Panc1 (cell line): ENCODE results near the gene ITFG2. TPM values are rescaled to one million over a fixed set of nuclear protein-coding genes. Genes with fewer than 3 reads are reported as not detected.

Source experiments
- ATAC-seq: fragments of 200-7000 bp; cut with Tn5 transposase; 2 replicates; pipeline ENCODE4 v1.9.1; 2020; ENCODE audit warnings: mild to moderate bottlenecking, moderate library complexity
- BruUV-seq: library from RNA; stranded (reverse); fragments of 400-500 nt; replicated peaks from 2 replicates; lab custom pipeline; 2021; lab: Mats Ljungman, UMichigan
- CTCF ChIA-PET: fragments of 300-600 bp; sonication (Branson Sonifier 250); formaldehyde crosslinking; loops from one replicate; lab custom pipeline; 2022; ENCODE audit warnings: antibody characterized with exemption; lab: Charles Lee
- POLR2A ChIA-PET: fragments of 300-600 bp; sonication (Branson Sonifier 250); formaldehyde crosslinking; loops from one replicate; lab custom pipeline; 2022; ENCODE audit warnings: antibody characterized with exemption; lab: Charles Lee
- DNase-seq: peaks from one replicate; pipeline ENCODE4 v3.0.0-alpha.2; 2010; ENCODE audit warnings: low read depth, low spot score
- H3K27ac ChIP-seq: 2 replicates; pipeline ENCODE4 v1.5.1; 2011; ENCODE audit warnings: mild to moderate bottlenecking, low read length, inconsistent platforms
- H3K27me3 ChIP-seq: fragments of 200-500 bp; sonication (Bioruptor generic); 2 replicates; pipeline ENCODE4 v1.6.0; 2014; ENCODE audit warnings: low read length, inconsistent platforms; ENCODE audit not compliant: control insufficient read depth, insufficient read depth
- H3K36me3 ChIP-seq: fragments of 200-500 bp; sonication (Bioruptor generic); 2 replicates; pipeline ENCODE4 v1.5.1; 2014; ENCODE audit warnings: inconsistent platforms, mild to moderate bottlenecking, low read length, moderate library complexity; ENCODE audit not compliant: control insufficient read depth, insufficient read depth
- H3K4me1 ChIP-seq: 2 replicates; pipeline ENCODE4 v1.5.1; 2011; ENCODE audit warnings: inconsistent platforms, mild to moderate bottlenecking, low read length, moderate library complexity; ENCODE audit not compliant: control insufficient read depth, insufficient read depth
- H3K4me3 ChIP-seq, 2 experiments: 2 replicates each; pipeline ENCODE4 v1.5.1; 2011 to 2012; ENCODE audit warnings: low read depth in 2 of 2, low read length in 2 of 2, mild to moderate bottlenecking in 2 of 2, inconsistent platforms in 1 of 2, moderate library complexity in 1 of 2
- H3K9me3 ChIP-seq: fragments of 200-500 bp; sonication (Bioruptor generic); 2 replicates; pipeline ENCODE4 v1.5.1; 2014; ENCODE audit warnings: low read depth, mild to moderate bottlenecking, inconsistent platforms, low read length, moderate library complexity; ENCODE audit not compliant: control insufficient read depth, insufficient read depth
- POLR2AphosphoS5 ChIP-seq: IDR thresholded peaks from 2 replicates; pipeline ENCODE4 v1.6.1; 2012; ENCODE audit warnings: mild to moderate bottlenecking, low read depth, low read length, moderate library complexity
- SIN3A ChIP-seq: IDR thresholded peaks from 2 replicates; pipeline ENCODE4 v1.6.1; 2012; ENCODE audit warnings: low read depth, mild to moderate bottlenecking, low read length, moderate library complexity, borderline replicate concordance; ENCODE audit not compliant: insufficient read depth
- TCF7L2 ChIP-seq: IDR thresholded peaks from 2 replicates; pipeline ENCODE4 v1.6.1; 2011; ENCODE audit warnings: mild to moderate bottlenecking, low read depth, low read length, inconsistent platforms
- in situ Hi-C: cut with HindIII; loops from 2 replicates; pipeline ENCODE4 v1.10.0; 2016; ENCODE audit warnings: low sequenced_read_pairs, low pct_unique_long_range_greater_than_20kb
- intact Hi-C: fragments of 100-400 bp; cut with micrococcal nuclease; formaldehyde crosslinking; loops from one replicate; pipeline ENCODE4 v1.10.0; 2022; ENCODE audit not compliant: unreplicated experiment
- total RNA-seq: library from RNA; stranded (reverse); gene quantifications from one replicate; pipeline ENCODE4 v1.2.1, GENCODE V29; 2021; ENCODE audit not compliant: unreplicated experiment
- TF ChIP-seq, protein P1 (sequence below): fragments of 450-650 bp; IDR thresholded peaks from 2 replicates; pipeline ENCODE4 v1.5.1; 2017; ENCODE audit warnings: mild to moderate bottlenecking
- TF ChIP-seq, protein P2 (sequence below), 2 experiments: IDR thresholded peaks; 2 replicates each; pipeline ENCODE4 v1.6.1; 2011 to 2012; ENCODE audit warnings: low read depth in 2 of 2, control low read depth in 1 of 2, low read length in 1 of 2, mild to moderate bottlenecking in 1 of 2, moderate library complexity in 1 of 2; ENCODE audit not compliant: insufficient read depth in 1 of 2

The ITFG2 gene
- total RNA-seq, 1 experiment from 2014 or later = 17.4 TPM

DNA sequence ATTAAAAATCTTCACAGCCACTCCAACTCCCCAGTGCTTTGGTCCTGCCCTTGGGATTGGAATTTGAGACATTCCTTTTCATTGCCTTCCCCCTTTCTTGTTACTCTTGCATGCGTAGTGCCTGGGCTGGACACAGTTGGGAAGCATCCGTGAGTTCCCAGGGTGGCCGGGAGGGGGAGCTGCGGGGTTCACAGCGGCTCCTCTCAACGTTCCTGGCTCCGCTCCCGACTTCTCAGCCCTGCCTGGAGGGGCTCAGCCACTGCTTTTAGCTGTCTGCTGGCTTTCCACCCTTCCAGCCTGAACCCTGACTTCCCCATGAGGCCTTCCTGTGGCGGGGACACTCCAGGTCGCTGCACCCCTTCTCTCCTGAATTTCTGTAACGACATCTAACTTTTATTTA, 41.2 kb downstream of the ITFG2 start:
- no TSS peak for BruUV-seq
- H3K4me1 ChIP-seq = no peaks in the 10 kb centered on the region
- CTCF ChIA-PET = interaction anchor here (0.5 to 0.7 kb wide), 5 partner anchors 11 to 86 kb away, joined by 3 to 7 read pairs (median 4); no protein-coding TSS in a partner anchor
- TF ChIP-seq TCF7L2 = no peak
- TF ChIP-seq, protein P1, sequence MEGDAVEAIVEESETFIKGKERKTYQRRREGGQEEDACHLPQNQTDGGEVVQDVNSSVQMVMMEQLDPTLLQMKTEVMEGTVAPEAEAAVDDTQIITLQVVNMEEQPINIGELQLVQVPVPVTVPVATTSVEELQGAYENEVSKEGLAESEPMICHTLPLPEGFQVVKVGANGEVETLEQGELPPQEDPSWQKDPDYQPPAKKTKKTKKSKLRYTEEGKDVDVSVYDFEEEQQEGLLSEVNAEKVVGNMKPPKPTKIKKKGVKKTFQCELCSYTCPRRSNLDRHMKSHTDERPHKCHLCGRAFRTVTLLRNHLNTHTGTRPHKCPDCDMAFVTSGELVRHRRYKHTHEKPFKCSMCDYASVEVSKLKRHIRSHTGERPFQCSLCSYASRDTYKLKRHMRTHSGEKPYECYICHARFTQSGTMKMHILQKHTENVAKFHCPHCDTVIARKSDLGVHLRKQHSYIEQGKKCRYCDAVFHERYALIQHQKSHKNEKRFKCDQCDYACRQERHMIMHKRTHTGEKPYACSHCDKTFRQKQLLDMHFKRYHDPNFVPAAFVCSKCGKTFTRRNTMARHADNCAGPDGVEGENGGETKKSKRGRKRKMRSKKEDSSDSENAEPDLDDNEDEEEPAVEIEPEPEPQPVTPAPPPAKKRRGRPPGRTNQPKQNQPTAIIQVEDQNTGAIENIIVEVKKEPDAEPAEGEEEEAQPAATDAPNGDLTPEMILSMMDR = peak; percentile 88
- H3K9me3 ChIP-seq = no peaks in the 10 kb centered on the region
- H3K36me3 ChIP-seq = no peaks in the 10 kb centered on the region
- ATAC-seq = peak; percentile 77
- in situ Hi-C loops (no loop called here), intact Hi-C loops (no loop called here)
- no peak for DNase-seq
- H3K27ac ChIP-seq = no peak overlapping the region
- H3K4me3 ChIP-seq = no peak overlapping the region
- POLR2A ChIA-PET = interaction anchor here (0.7 kb wide), 1 partner anchor 10 kb away, joined by 3 read pairs; no protein-coding TSS in a partner anchor
- H3K27me3 ChIP-seq = no peaks in the 10 kb centered on the region

GRCh38 chr12:2854669-2855453, 42.4 kb downstream of the ITFG2 start:
- TF ChIP-seq, protein P1 = no peak
- no peak for TF ChIP-seq TCF7L2
- TF ChIP-seq POLR2AphosphoS5 = no peak
- TF ChIP-seq, protein P2, sequence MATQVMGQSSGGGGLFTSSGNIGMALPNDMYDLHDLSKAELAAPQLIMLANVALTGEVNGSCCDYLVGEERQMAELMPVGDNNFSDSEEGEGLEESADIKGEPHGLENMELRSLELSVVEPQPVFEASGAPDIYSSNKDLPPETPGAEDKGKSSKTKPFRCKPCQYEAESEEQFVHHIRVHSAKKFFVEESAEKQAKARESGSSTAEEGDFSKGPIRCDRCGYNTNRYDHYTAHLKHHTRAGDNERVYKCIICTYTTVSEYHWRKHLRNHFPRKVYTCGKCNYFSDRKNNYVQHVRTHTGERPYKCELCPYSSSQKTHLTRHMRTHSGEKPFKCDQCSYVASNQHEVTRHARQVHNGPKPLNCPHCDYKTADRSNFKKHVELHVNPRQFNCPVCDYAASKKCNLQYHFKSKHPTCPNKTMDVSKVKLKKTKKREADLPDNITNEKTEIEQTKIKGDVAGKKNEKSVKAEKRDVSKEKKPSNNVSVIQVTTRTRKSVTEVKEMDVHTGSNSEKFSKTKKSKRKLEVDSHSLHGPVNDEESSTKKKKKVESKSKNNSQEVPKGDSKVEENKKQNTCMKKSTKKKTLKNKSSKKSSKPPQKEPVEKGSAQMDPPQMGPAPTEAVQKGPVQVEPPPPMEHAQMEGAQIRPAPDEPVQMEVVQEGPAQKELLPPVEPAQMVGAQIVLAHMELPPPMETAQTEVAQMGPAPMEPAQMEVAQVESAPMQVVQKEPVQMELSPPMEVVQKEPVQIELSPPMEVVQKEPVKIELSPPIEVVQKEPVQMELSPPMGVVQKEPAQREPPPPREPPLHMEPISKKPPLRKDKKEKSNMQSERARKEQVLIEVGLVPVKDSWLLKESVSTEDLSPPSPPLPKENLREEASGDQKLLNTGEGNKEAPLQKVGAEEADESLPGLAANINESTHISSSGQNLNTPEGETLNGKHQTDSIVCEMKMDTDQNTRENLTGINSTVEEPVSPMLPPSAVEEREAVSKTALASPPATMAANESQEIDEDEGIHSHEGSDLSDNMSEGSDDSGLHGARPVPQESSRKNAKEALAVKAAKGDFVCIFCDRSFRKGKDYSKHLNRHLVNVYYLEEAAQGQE (IDR thresholded peaks at IDR 0.05; ENCODE audit: insufficient read depth in 1 of 2, low read depth in 2 of 2, low read length in 1 of 2) = no peak
- TF ChIP-seq SIN3A = no peak
- Histone ChIP-seq H3K9me3 (no peaks in the 10 kb centered on the region), H3K36me3 (no peaks in the 10 kb centered on the region; the same call in 1 of the 2 replicates), H3K4me3 (no peak overlapping the region), H3K27me3 (no peaks in the 10 kb centered on the region), H3K27ac (no peak overlapping the region), H3K4me1 (no peaks in the 10 kb centered on the region)
- ATAC-seq (no peak), DNase-seq (no peak)
- POLR2A ChIA-PET = no interaction called here
- in situ Hi-C loops (no loop called here), intact Hi-C loops (no loop called here)
- BruUV-seq = no TSS peak
- CTCF ChIA-PET = interaction anchor here (0.6 kb wide), 2 partner anchors 9 to 21 kb away, joined by 3 read pairs; no protein-coding TSS in a partner anchor
